OCI-LY7 (cell line): Measurements from ENCODE around the gene MPRIP.

Experiments used
- CTCF ChIP-seq: fragments of 200-600 bp; sonication (generic); conservative IDR thresholded peaks from 2 replicates; pipeline ENCODE4 v1.5.1; 2014; ENCODE audit warnings: mild to moderate bottlenecking, antibody characterized with exemption, low read length, moderate library complexity, mixed read lengths
- EZH2phosphoT487 ChIP-seq: fragments of 200-600 bp; sonication (generic); IDR thresholded peaks from 2 replicates; pipeline ENCODE4 v1.6.1; 2018; ENCODE audit warnings: low read depth, borderline replicate concordance, mild to moderate bottlenecking, mixed run types, antibody characterized with exemption, low read length, moderate library complexity, mixed read lengths

- TF ChIP-seq CTCF: no peak
- no peak for TF ChIP-seq EZH2phosphoT487
Observed at GRCh38 chr17:17190188-17190587, 147.9 kb downstream of the MPRIP start.
